Measurements from ENCODE around the gene RCBTB1.

RCBTB1 gene

GRCh38 chr13:49606747-49607648 is 21.6 kb upstream of the RCBTB1 start:
- TF ChIP-seq TAF1 (IDR thresholded peaks at IDR 0.05; ENCODE audit: borderline replicate concordance, insufficient read depth, low read length), result no peak
- TF ChIP-seq, protein P1, sequence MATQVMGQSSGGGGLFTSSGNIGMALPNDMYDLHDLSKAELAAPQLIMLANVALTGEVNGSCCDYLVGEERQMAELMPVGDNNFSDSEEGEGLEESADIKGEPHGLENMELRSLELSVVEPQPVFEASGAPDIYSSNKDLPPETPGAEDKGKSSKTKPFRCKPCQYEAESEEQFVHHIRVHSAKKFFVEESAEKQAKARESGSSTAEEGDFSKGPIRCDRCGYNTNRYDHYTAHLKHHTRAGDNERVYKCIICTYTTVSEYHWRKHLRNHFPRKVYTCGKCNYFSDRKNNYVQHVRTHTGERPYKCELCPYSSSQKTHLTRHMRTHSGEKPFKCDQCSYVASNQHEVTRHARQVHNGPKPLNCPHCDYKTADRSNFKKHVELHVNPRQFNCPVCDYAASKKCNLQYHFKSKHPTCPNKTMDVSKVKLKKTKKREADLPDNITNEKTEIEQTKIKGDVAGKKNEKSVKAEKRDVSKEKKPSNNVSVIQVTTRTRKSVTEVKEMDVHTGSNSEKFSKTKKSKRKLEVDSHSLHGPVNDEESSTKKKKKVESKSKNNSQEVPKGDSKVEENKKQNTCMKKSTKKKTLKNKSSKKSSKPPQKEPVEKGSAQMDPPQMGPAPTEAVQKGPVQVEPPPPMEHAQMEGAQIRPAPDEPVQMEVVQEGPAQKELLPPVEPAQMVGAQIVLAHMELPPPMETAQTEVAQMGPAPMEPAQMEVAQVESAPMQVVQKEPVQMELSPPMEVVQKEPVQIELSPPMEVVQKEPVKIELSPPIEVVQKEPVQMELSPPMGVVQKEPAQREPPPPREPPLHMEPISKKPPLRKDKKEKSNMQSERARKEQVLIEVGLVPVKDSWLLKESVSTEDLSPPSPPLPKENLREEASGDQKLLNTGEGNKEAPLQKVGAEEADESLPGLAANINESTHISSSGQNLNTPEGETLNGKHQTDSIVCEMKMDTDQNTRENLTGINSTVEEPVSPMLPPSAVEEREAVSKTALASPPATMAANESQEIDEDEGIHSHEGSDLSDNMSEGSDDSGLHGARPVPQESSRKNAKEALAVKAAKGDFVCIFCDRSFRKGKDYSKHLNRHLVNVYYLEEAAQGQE (IDR thresholded peaks at IDR 0.05; ENCODE audit: insufficient read depth in 1 of 2, low read depth in 2 of 2, low read length in 2 of 2), result no peak
- TF ChIP-seq FOXP2 (optimal IDR thresholded peaks at IDR 0.05; ENCODE audit: borderline replicate concordance, extremely low read depth, extremely low read length, insufficient read depth), result no peak
- no peak for TF ChIP-seq SIN3A (IDR thresholded peaks at IDR 0.05; ENCODE audit: borderline replicate concordance, insufficient read depth, low read length)
- TF ChIP-seq POLR2AphosphoS5 (IDR thresholded peaks at IDR 0.05; ENCODE audit: low read depth, low read length), result no peak

DNA sequence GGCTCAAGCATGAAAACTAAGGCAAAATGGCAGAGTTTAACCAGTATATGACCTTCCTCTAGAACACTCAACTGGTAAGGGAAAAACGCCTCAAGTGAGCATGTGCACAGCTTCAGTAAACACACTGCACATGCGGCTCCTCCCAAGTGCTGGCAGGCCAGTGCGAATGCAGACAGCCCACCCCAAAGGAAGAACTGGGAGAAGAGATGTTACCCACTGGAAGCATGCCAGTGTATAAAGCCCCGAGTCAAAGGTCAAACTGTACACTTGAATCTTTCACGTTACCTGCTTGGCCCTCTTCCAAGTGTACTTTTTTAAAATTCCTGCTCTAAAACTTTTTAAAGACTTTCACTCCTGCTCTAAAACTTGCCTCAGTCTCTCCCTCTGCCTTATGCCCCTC is 19.2 kb upstream of the RCBTB1 start:
- no peak for TF ChIP-seq POLR2AphosphoS5 (IDR thresholded peaks at IDR 0.05; ENCODE audit: low read depth, low read length)
- TF ChIP-seq SIN3A (IDR thresholded peaks at IDR 0.05; ENCODE audit: borderline replicate concordance, insufficient read depth, low read length), result no peak
- TF ChIP-seq, protein P1 (IDR thresholded peaks at IDR 0.05; ENCODE audit: insufficient read depth in 1 of 2, low read depth in 2 of 2, low read length in 2 of 2), result no peak
- no peak for TF ChIP-seq FOXP2 (optimal IDR thresholded peaks at IDR 0.05; ENCODE audit: borderline replicate concordance, extremely low read depth, extremely low read length, insufficient read depth)
- TF ChIP-seq TAF1 (IDR thresholded peaks at IDR 0.05; ENCODE audit: borderline replicate concordance, insufficient read depth, low read length), result no peak

- TF ChIP-seq SIN3A (IDR thresholded peaks at IDR 0.05; ENCODE audit: borderline replicate concordance, insufficient read depth, low read length), result no peak
- TF ChIP-seq POLR2AphosphoS5 (IDR thresholded peaks at IDR 0.05; ENCODE audit: low read depth, low read length), result no peak
- TF ChIP-seq, protein P1 (IDR thresholded peaks at IDR 0.05; ENCODE audit: insufficient read depth in 1 of 2, low read depth in 2 of 2, low read length in 2 of 2), result no peak
- TF ChIP-seq TAF1 (IDR thresholded peaks at IDR 0.05; ENCODE audit: borderline replicate concordance, insufficient read depth, low read length), result no peak
- TF ChIP-seq FOXP2 (optimal IDR thresholded peaks at IDR 0.05; ENCODE audit: borderline replicate concordance, extremely low read depth, extremely low read length, insufficient read depth), result no peak
Observed at GRCh38 chr13:49602005-49602404, 16.6 kb upstream of the RCBTB1 start.

DNA sequence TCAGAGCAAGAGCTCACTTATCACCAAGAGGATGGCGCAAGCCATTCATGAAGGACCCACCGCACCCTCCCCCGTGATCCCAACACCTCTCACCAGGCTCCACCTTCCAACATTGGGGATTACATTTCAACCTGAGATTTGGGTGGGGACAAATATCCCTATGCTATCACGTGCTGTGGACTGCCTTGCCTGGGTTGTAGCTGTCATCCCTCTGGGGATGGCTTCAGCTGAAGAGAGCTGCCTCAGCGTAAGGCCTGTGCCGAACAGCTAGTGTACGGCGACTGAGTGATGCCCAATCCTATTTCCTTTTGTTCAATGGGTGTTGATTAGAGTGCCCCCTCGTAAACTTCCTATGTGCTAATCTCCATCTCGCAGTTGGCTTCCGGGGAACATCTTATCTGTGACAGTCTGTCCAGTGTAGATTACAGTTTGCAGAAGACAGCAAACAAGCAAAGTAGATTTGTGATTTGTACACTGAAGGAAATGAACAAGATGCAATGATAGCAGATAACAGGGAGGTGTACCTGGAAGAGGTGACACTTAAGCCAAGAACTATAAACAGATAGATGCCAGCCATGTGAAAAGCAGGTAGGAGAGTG is 11.8 kb upstream of the RCBTB1 start:
- TF ChIP-seq TAF1 (IDR thresholded peaks at IDR 0.05; ENCODE audit: borderline replicate concordance, insufficient read depth, low read length) (no peak), FOXP2 (optimal IDR thresholded peaks at IDR 0.05; ENCODE audit: borderline replicate concordance, extremely low read depth, extremely low read length, insufficient read depth) (no peak), SIN3A (IDR thresholded peaks at IDR 0.05; ENCODE audit: borderline replicate concordance, insufficient read depth, low read length) (no peak), POLR2AphosphoS5 (IDR thresholded peaks at IDR 0.05; ENCODE audit: low read depth, low read length) (no peak)
- TF ChIP-seq, protein P1 (IDR thresholded peaks at IDR 0.05; ENCODE audit: insufficient read depth in 1 of 2, low read depth in 2 of 2, low read length in 2 of 2), result no peak
